Ishikawa (cell line): Measurements from ENCODE around the gene C5orf52.

Experiments
- CEBPB ChIP-seq: IDR thresholded peaks from 2 replicates; pipeline ENCODE4 v1.6.1; 2012
- CREB1 ChIP-seq: IDR thresholded peaks from 2 replicates; pipeline ENCODE4 v1.6.1; 2012; ENCODE audit warnings: low read depth
- EGR1 ChIP-seq: IDR thresholded peaks from 2 replicates; pipeline ENCODE4 v1.6.1; 2012
- EP300 ChIP-seq: IDR thresholded peaks from 2 replicates; pipeline ENCODE4 v1.6.1; 2012; ENCODE audit warnings: borderline replicate concordance
- FOXM1 ChIP-seq: IDR thresholded peaks from 2 replicates; pipeline ENCODE4 v1.6.1; 2012; ENCODE audit warnings: low read depth, borderline replicate concordance
- MAX ChIP-seq: IDR thresholded peaks from 2 replicates; pipeline ENCODE4 v1.6.1; 2012
- NFIC ChIP-seq: IDR thresholded peaks from 2 replicates; pipeline ENCODE4 v1.6.1; 2012
- RAD21 ChIP-seq: IDR thresholded peaks from 2 replicates; pipeline ENCODE4 v1.6.1; 2012; ENCODE audit warnings: low read depth
- REST ChIP-seq: IDR thresholded peaks from 2 replicates; pipeline ENCODE4 v1.6.1; 2012; ENCODE audit warnings: low read depth, mild to moderate bottlenecking
- TAF1 ChIP-seq: IDR thresholded peaks from 2 replicates; pipeline ENCODE4 v1.6.1; 2012; ENCODE audit warnings: low read depth, mild to moderate bottlenecking
- TCF12 ChIP-seq: IDR thresholded peaks from 2 replicates; pipeline ENCODE4 v1.6.1; 2012; ENCODE audit warnings: low read depth
- TEAD4 ChIP-seq: IDR thresholded peaks from 2 replicates; pipeline ENCODE4 v1.6.1; 2012
- USF1 ChIP-seq: IDR thresholded peaks from 2 replicates; pipeline ENCODE4 v1.6.1; 2012
- YY1 ChIP-seq: IDR thresholded peaks from 2 replicates; pipeline ENCODE4 v1.6.1; 2012; ENCODE audit warnings: low read depth
- ZBTB7A ChIP-seq: IDR thresholded peaks from 2 replicates; pipeline ENCODE4 v1.6.1; 2012; ENCODE audit warnings: low read depth

C5orf52 gene

GRCh38 chr5:157665467-157666070 is 5.8 kb upstream of the C5orf52 start:
- no peak for TF ChIP-seq RAD21
- no peak for TF ChIP-seq YY1
- TF ChIP-seq TAF1 = no peak
- no peak for TF ChIP-seq TEAD4
- TF ChIP-seq USF1 = no peak
- no peak for TF ChIP-seq FOXM1
- no peak for TF ChIP-seq CEBPB
- no peak for TF ChIP-seq EP300
- TF ChIP-seq CREB1 = no peak
- TF ChIP-seq TCF12 = no peak
- no peak for TF ChIP-seq ZBTB7A
- TF ChIP-seq NFIC = no peak
- no peak for TF ChIP-seq EGR1
- no peak for TF ChIP-seq REST
- TF ChIP-seq MAX = no peak

- TF ChIP-seq TCF12 (no peak), CEBPB (no peak), FOXM1 (no peak), RAD21 (no peak), EP300 (no peak), MAX (no peak)
These were observed 3.0 kb upstream of the C5orf52 start for GRCh38 chr5:157668356-157668755.

- TF ChIP-seq EGR1 (no peak), TCF12 (no peak), ZBTB7A (no peak), EP300 (no peak), MAX (no peak), NFIC (no peak), CEBPB (no peak), TEAD4 (no peak), YY1 (no peak), REST (no peak), RAD21 (no peak), USF1 (no peak), TAF1 (no peak), CREB1 (no peak)
These were observed 1.6 kb upstream of the C5orf52 start for GRCh38 chr5:157669701-157670097.

GRCh38 chr5:157671592-157672330 is 428 bp downstream of the C5orf52 start:
- TF ChIP-seq ZBTB7A = no peak
- no peak for TF ChIP-seq TCF12
- TF ChIP-seq USF1 = no peak
- no peak for TF ChIP-seq CREB1
- TF ChIP-seq NFIC = no peak
- no peak for TF ChIP-seq MAX
- no peak for TF ChIP-seq TAF1
- TF ChIP-seq FOXM1 = no peak
- no peak for TF ChIP-seq RAD21
- no peak for TF ChIP-seq EGR1
- no peak for TF ChIP-seq EP300
- TF ChIP-seq TEAD4 = no peak

GRCh38 chr5:157672976-157673375 is 1.6 kb downstream of the C5orf52 start:
- TF ChIP-seq TEAD4 (no peak), EP300 (no peak), CREB1 (no peak), ZBTB7A (no peak), EGR1 (no peak), CEBPB (no peak), TCF12 (no peak), RAD21 (no peak), FOXM1 (no peak), REST (no peak), TAF1 (no peak), MAX (no peak), NFIC (no peak), YY1 (no peak)
